SK-N-SH (cell line): ENCODE results near the gene DENND6B.

Experiments
- EP300 ChIP-seq, 2 experiments: IDR thresholded peaks; 2 replicates each; pipeline versions ENCODE4 v1.4.0 to v1.6.1; 2012; ENCODE audit warnings: borderline replicate concordance in 1 of 2, low read depth in 1 of 2, low read length in 1 of 2
- RAD21 ChIP-seq: IDR thresholded peaks from 2 replicates; pipeline ENCODE4 v1.6.1; 2012; ENCODE audit warnings: mild to moderate bottlenecking, low read length

GRCh38 chr22:50348058-50348457, 21.2 kb upstream of the DENND6B start:
- no peak for TF ChIP-seq EP300 (IDR thresholded peaks at IDR 0.05; ENCODE audit: borderline replicate concordance in 1 of 2, low read depth in 1 of 2, low read length in 1 of 2)
- no peak for TF ChIP-seq RAD21
